Measurements from ENCODE around the gene CD28.
A peak's percentile ranks its signal among the peaks of the same experiment; 100 is the strongest.
"Not testable (repeated sequence)": the region's sequence is repeated elsewhere in the genome, so short reads cannot be mapped to it uniquely, and the experiment has no call there.

Gene CD28

GRCh38 chr2:203750346-203751068 is 44.1 kb downstream of the CD28 start:
- DNase-seq, result no peak

GRCh38 chr2:203751685-203752271 is 45.3 kb downstream of the CD28 start:
- DNase-seq, result no peak

GRCh38 chr2:203756161-203756560 is 49.7 kb downstream of the CD28 start:
- DNase-seq, result no peak

DNA sequence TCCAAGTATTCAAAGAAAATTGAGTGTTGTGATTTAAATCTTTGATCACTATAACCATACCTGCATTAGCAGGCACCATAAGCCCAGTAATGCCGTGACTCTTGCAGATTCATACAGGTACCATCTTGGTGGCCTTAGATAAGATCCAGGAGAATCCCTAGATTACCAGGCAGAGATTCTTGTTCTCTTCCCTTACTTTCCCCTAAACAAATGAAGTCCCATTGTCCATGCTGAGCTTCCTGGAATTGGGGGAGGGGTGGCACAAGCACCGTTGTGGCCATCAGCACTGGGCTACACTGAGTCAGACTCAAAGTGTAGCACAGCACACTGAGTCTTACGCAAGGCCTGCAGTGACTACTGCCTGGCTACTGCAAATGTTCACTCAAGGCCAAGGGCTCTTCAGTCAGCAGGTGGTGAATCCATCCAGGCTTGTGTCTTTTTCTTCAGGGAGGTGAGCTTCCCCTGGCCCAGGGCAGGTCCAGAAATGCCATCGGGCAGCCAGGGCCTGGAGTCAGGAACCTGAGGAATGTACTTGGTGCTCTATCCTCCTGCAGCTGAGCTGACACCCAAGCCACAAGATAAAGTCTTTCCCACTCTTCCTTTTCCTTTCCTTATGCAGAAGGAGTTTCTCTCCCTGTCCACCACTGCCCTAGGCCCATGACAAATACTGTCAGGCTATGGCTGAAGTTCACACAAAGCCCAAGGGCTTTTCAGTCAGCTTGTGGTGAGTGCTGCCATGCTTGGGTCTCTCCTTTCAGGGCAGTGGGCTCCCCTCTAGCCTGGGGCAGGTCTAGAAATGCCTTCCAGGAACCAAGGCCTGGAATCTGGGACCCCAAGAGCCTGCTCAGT is 52.6 kb downstream of the CD28 start:
- no peak for DNase-seq

DNA sequence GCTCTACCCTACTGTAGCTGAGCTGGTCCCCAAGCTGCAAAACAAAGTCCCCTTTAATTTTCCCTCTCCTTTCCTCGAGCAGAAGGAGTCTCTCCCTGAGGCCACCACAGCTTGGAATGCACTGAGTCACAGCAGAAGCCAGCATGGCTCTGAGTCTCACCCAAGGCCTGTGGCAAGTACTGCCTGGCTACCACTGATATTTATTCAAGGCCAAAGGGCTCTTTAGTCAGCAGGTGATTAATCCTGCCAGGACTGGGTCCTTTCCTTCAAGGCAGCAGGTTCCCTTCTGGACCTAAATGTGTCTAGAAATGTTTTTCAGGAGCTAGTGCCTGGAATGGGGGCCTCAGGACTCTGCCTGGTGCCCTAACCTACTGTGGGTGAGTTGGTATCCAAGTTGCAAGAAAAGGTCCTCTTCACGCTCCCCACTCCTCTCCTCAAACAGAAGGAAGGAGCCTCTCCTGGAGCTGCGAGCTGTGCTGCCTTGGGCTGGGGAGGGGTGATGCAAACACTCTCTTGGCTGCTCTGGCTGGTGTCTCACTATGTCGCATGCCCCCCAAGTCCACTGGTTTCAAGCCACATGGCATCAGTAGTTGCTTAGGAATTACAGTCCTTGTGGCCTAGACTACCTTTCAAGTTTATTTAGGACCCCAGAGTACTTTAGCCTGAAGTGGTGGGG is 53.4 kb downstream of the CD28 start:
- no peak for DNase-seq

- no peak for DNase-seq
These were observed 54.7 kb downstream of the CD28 start for GRCh38 chr2:203761121-203761520.

DNA sequence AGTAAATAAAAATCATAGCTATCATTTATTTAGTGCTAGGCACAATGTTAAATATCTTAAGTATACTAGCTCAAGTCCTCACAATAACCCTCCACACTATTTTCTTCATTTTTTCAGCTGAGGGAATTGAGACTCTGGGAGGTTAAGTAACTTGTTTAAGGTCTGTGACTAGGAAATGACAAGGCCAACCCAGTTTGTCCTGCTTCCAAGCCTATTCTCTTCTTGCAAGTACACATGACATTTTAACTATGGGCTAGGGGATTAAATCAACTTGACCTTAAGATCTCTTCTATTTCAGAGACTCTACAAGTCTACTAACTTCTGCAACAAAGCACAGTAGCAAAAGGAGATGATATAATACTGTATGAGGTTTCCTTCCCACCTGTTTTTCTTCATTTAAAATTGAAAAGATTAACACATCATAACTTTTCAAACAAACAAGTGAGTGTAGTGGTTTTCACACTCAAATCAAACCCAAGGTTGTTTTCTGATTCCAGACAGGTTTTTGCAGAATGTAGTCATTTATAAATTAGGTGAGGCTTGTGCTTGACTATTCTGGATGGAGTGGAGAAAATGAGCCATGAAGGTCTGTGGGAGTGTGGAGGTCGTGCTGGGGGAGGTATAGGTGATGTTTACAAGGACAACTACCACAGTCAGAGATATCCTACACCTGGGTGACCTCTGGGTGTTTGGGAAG is 57.0 kb downstream of the CD28 start:
- DNase-seq, result peak; percentile 68

- DNase-seq, result no peak
These were observed 57.7 kb downstream of the CD28 start for GRCh38 chr2:203763938-203764664.

- DNase-seq, result no peak
These were observed 66.2 kb downstream of the CD28 start for GRCh38 chr2:203772456-203773165.

DNA sequence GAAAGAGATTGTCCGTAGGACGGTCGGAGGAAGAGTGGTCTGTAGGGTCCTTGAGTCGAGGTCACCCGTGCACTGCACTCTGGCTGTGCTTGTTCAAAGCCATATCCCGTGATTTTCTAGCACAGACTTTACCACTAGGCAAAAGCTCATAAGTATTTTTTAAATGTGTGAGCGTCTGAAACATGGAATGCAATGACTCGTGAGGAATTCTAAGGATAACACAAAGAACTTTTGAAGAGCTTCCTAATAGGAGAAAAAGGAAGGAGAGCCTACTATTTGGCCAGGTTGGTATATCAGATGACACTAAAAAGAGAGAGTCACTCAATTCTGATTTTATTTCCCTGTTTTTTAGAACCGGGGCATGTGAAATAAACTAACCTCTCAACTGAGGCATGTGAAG is 68.3 kb downstream of the CD28 start:
- DNase-seq, result no peak

- DNase-seq, result no peak
These were observed 69.2 kb downstream of the CD28 start for GRCh38 chr2:203775684-203776083.

DNA sequence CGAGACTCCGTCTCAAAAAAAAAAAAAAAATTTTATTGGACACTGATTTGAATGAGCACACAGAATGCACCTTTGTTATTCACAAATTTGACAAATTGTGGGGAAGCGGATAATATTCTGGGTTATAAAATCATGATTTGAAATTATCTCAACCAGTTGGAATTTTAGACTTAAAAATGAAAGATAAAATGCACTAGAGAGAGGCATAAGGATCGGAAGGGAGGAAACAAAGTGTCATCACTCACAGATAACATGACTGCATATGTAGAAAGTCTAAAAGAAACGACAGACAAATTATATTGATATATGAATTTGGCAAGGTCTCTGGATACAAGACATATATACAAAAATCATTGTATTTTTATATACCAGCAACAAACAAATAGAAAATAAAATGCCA is 70.6 kb downstream of the CD28 start:
- DNase-seq, result no peak

DNA sequence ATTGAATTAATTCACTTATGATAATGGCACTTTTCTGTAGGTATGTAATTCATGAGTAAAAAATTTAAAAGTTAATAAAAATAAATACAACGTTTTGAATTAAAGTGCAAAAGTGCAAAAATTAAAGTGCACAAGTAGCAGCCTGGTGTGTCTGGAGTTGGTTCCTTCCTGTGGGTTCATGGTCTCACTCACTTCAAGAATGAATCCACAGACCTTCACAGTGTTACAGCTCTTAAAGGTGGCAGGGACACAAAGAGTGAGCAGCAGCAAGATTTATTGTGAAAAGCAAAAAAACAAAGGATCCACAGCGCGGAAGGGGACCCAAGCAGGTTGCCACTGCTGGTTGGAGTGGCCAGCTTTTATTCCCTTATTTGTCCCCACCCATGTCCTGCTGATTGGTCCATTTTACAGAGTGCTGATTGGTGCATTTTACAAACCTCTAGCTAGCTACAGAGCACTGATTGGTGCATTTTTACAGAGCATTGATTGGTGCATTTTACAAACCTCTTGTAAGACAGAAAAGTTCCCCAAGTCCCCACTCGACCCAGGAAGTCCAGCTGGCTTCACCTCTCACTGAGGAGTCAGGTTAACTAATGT is 73.1 kb downstream of the CD28 start:
- DNase-seq, result not testable (repeated sequence)

GRCh38 chr2:203780231-203780630 is 73.8 kb downstream of the CD28 start:
- no peak for DNase-seq

- DNase-seq, result no peak
These were observed 74.7 kb downstream of the CD28 start for GRCh38 chr2:203781151-203781550.

- peak; percentile 66 for DNase-seq
These were observed 76.0 kb downstream of the CD28 start for GRCh38 chr2:203782262-203782976.

DNA sequence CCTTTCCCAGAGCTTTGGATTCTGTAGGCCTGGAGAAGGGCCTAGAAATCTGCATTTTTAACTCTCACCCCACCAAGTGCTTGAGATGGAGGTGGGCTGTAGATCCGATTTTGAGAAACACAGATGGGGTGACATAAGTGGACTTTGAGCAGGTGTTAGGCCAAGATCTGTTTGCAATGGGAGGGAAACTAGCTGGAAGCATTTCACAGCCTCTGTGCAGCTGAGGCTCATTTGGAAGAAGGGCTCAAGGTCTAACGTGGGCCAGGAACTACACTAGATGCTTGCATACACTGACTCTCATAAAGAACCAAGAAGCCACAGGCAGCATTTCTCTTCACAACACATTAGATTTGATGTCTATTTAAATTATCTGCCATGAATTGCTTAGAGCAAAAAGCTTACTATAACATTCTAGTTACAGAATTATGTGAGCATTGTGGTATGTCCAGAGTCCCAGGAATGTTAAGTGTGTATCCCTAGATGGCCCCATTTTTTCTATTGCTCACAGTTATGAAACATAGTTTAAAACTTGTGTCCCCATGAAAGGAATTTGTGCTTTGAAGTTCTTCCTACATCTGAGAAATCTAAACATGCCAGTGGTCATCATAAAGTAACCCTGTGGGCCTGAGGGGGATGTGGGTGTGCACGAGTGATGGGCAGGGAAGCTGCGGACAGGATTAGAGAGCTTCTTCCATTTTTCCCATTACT is 77.2 kb downstream of the CD28 start:
- DNase-seq, result no peak

GRCh38 chr2:203784710-203785270 is 78.4 kb downstream of the CD28 start:
- DNase-seq, result not testable (repeated sequence)

Data from activated naive CD4-positive, alpha-beta T cell treated with anti-CD3 and anti-CD28 coated beads, Interleukin-2, amount 50 U/mL, for 16 hours (primary cell).